ENCODE results near the gene GNB1L.

The GNB1L gene, protein sequence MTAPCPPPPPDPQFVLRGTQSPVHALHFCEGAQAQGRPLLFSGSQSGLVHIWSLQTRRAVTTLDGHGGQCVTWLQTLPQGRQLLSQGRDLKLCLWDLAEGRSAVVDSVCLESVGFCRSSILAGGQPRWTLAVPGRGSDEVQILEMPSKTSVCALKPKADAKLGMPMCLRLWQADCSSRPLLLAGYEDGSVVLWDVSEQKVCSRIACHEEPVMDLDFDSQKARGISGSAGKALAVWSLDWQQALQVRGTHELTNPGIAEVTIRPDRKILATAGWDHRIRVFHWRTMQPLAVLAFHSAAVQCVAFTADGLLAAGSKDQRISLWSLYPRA

DNA sequence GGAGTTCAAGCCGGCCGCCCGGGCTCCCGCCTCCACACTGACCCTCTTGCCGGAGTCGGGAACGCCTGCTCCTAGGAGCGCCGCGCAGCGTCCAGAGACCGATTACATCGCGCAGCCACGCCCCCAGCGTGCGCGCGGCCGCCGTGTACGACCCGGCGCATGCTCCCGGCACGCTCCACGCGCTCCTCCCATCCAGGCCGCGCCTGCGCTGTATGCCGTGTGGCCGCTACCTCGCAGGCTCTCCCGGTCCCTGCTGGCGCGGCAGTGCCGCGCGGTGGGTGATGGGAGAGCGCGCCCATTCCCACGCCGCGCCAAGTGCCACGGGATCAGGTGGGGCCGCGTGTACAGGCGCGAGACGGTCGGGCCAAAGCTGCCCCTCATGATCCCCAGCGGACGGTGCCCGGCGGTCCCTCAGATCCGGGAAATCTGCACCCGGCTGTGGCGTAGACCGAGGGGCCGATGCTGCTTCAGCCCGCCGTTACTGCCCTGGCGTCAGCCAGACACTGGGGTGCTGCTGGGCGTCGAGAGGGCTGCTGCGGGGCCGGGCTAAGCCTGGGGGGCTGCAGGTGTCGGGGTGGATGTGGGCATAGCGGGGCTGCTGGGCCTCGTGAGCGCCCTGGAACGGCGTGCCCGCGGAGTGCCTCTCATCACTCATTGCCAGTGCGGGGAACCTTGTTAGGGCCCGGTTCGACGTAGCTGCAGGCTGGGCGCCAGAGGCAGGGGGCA, at the start of gene GNB1L, which contains the start of gene RTL10:
Gene GNB1L, minus strand, starts transcription at position 97 of the 726 bp plus-strand sequence. CDS start 33,519 bp downstream, outside the sequence.
Gene RTL10, minus strand, starts transcription at position 97 of the 726 bp plus-strand sequence. CDS start 2,613 bp downstream, outside the sequence.
- peak; percentile 67 for DNase-seq (ENCODE audit: low read depth)

- DNase-seq (ENCODE audit: low read depth): no peak
These were observed 49.6 kb upstream of the GNB1L start for GRCh38 chr22:19904174-19904856.

DNA sequence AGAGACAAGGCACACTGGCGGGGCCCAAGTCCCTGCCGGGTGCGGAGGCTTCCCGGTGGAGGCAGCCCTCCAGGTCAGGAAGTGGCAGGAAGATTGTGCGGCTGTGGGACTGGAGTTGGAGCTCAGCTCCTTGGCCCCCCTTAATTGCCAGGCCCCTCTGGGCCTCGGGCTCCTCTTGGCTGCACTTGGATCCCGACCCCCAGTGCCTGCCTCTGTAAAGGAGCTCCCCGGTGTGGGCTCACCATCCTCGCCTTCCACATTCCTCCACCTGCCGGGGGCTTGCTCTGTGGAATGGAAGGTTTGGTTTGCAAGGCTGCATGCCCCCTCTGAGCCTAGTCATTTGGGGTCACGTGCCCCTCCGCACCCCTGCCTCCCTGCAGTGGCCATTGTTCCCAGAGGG, 48.8 kb upstream of the GNB1L start:
- DNase-seq (ENCODE audit: low read depth): no peak

DNA sequence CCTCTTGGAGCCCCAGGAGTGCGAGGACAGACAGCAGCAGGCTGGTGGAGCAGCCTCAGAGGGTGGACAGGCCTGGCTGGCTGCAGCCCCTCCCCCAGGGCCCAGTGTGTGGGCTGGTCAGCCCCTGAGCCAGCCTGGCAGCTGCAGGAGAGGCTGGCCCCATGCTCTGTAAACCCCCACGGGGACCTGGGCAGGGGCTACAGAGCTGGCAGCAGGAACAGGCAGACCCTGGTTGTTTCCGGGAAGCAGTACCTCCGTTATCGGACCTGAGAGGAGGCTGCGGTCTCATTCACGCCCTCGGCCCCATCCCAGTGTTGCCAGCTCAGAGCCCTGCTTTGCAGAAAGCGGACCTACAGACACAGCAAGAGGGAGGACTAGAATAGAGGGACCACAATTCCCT, 48.4 kb upstream of the GNB1L start:
- DNase-seq (ENCODE audit: low read depth): no peak

DNA sequence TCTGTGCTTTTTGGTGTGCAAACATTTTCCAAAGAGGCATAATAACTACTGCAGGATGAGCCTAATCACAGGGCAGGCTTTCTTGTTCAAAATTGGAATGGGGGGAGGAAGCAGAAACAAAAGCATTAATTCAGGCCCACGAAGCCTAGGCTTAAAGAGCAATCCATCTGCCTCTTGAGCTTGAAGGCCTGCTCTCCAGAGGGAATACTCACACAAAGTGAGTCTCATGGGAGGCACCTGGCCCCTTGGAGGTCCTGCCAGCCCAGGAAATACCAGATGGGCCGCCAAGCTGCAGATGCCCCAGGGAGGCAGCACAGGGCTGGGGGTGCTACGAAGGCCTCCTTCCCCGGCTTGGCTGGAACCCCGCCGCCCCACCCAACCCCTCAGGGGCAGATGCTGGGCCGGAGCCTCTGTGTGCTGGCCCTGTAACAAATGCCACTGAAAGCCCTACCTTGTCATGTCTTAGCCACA, 47.6 kb upstream of the GNB1L start:
- DNase-seq (ENCODE audit: low read depth): no peak

DNA sequence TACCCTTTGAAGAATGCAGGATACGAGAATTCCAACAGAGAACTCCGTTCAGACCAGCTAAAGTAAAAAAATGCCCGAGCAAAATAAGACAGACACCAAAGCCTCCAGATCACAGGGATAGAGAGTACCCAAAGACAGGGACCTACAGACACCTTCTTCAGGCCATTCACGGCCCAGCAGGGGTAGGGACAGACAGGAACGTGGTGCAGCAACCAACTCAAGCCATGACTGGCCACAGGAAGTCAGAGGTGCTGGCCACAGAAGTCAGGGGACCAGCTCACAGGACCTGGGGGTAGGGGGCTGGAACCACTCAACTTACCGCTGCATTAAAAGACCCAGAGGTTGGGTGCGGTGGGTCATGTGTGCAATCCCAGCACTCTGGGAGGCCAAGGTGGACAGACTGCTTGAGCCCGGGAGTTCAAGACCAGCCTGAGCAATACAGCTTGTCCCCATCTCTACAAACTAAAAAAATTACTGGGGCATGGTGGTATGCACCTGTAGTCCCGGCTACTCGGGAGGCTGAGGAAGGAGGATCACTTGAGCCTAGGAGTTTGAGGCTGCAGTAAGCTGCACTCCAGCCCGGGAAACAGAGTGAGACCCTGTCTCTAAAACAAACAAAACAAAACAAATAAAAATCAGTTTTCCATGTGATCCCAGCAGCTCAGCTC, 47.0 kb upstream of the GNB1L start:
- no peak for DNase-seq (ENCODE audit: low read depth)

DNA sequence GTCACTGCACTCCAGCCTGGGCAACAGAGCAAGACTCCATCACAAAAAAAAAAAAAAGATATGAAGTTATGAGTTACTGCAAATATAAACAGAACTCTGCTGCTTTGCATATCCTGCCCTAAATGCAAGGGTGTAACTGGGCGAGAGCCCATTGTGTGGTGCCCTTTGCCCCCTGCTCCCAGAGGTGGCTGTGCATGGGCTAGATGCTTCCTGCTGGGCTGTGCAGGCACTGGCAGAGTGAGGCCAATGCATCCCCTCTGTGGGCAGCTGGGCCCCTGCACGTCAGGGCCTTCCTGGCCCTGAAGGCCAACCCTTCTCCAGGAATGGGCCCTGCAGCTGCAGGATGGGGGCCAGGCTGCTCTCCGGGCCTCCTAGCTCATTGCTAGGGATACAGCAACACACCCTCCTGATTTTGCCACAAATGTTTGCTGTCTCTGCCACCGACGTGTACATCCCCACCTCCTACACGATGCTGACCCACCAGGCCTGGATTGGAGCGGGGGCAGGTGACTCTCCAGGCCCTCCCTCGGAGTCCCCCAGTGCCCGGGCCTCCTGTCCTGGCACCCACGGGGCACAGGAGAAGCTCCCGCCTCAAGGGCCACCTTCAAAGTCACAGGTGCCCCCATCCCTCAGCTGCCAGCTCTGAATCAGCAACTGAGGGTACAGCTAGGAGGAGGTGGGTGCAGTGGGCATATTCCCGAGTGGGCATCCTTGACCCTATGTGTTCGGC, 46.2 kb upstream of the GNB1L start:
- DNase-seq (ENCODE audit: low read depth): no peak

DNA sequence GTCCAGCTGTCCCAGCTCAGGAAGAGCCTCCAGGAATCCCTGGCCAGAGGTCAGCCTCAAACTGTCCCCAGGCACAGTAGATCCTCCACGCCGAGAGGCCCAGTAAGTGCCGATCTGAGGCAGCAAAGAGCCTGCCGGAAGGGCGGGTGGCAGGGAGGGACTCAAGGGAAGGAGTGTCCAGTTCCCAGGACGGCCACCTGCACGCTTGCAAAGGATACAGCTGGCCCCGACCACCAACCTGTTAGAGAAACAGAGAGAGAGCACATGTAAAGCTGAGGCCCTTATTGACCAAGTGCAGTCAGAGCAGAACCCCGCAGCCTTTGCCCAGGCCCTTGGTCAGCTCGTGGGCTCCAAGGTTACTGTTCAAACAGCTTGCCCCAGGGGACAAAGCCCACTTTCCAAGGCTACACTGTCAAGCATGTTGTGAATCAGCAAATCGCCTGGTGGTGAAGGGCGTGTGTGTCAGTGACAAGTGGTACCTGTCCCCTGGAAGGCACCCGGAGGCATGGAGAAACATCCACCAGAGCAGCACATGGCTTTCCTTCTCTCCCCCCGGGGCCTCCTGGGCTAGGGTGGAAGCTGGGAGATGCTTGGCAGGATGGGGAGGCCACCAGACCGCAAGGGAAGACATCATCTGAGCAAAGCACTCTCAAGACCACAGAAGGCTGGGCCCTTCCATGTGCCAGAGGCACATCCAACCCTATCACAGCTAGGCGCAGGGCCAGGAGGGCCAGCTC, 44.3 kb upstream of the GNB1L start:
- DNase-seq (ENCODE audit: low read depth): no peak

DNA sequence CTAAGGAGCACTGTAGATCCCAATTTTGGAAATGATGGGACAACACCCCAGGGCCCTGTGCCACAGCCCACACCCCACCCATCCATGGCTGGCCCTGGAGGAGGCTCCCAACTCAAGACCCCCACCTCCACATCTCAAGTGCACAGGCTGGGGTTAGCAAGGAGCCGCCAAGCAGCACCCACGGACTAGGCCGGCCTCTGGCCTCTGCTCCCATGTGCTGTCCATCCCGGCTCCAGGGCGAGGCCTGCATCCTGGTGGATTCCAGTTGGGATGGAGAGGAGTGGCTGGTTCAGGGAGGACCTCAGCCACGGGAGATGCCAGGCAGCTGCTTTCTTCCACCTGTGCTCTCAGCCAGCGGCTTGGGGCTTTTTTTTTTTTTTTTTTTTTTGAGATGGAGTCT, 43.5 kb upstream of the GNB1L start:
- no peak for DNase-seq (ENCODE audit: low read depth)

DNA sequence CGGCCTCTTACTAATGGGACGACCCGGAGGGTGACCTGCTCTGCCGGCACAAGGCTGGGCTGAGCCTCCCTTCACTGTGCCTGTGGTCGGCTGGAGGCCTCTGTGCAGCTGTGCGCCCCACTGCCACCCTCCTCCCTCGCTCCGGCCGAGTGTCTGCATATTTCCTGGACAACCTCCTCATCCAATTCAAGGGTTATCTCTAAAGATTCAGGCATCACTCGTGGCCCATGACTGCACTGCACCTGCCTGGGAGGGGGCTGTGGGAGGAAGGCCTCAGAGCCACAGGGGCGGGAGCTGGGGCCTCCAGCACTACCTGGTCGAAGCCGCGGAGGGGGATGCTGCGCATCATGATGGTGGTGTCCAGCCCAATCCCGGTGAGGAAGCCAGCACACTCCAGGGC, 43.1 kb upstream of the GNB1L start:
- no peak for DNase-seq (ENCODE audit: low read depth)

DNA sequence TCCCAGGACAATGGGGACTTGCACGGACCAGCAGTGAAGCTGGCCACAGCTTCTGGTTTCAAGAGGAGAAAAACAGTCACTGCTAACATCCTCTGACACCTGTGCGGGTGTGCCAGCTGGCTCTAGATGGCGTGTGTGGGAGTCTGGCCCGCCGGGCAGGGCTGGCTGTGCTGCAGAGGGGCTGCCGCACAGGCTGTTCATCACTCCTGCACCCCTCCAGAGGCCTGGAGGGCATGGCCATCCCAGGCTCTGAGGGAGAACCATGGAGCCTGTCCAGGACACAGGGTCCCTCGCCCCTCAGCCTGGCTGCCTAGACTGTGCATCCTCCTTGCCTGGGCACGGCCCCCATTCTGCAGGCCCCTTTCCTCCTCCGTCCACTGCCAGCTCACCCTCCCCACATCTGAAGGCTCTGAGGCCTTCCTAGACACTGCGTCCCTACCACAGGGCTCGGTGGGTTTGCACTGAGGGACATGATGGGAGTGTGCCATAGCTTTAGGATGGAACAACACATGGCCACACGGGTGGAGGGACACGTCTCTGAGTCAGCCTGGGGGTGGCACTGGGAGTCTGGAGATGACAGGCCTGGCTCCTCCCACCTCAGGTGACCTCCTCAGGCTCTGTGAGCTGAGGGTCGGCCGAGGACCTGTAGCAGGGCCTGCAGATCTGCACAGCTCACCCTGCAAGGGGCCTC, 42.1 kb upstream of the GNB1L start:
- no peak for DNase-seq (ENCODE audit: low read depth)

DNA sequence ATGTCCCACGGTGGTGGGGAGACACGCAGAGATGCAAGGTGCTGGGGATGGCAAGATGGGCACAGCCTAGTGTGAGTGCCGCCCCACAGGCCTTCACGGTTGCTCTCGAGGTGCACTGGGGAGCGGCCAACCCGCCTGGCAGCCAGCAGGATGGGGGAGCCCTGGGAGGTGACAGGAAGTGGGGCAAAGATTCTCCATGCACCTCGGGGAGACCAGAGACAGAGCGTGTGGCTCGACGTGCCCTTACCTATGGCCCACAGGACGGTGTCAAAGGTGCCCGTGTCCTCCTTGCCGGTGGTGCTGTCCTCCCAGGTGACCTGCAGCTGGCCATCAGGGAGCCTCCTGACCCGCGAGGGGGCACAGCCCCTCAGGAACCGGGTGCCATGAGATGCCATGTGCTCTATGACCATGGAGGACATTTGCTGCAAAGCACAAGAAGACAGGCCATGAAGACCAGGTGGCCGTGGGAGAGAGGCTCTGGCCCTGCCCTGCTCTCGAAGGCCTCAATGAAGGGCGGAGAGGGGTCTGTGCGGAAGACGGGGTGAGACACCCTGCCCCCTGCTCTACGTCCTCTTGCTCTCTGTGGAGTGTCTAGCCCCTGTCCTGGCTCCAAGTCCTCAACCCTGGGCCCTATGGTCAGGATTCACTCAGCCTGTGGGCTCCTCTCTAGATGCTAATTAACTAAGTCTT, 40.6 kb upstream of the GNB1L start:
- no peak for DNase-seq (ENCODE audit: low read depth)

DNA sequence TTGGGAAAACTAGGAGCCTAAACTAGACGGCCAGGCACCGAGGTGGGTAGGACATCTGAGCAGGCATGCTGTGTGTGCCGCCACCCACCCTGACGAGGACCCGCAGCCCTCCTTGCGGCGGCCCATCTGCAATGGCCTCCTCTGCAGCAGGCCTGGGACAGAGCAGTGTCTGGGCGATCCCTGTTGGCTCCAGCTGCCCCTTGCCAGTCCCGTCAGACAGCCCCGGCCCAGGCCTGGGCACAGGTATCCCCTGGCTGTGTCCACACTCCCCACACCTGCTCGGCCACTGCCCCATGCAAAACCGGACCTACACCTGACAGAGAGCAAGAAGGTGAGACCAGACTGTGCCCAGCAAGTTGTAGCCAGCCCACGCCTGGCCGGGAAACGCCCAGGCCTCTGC, 38.7 kb upstream of the GNB1L start:
- no peak for DNase-seq (ENCODE audit: low read depth)

DNA sequence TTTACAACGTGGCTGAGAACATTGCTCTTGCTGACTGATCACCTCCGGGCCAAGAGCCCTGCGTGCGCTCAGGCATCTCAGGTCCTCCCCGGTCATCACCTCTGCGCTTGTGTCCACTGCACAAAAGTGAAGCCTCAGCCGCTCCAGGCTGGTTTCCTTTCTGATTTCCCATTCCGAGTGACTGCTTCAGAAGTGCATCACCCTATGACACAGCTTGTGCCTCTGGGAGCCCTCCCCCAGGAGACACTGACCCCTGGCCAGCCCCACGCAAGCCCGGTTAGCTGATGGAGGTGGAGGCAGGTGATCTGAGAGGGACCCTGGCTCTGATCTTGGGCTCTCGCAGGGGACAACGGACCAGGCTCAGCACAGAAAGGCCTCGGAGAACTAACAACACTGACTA, 38.3 kb upstream of the GNB1L start:
- DNase-seq (ENCODE audit: low read depth): no peak

DNA sequence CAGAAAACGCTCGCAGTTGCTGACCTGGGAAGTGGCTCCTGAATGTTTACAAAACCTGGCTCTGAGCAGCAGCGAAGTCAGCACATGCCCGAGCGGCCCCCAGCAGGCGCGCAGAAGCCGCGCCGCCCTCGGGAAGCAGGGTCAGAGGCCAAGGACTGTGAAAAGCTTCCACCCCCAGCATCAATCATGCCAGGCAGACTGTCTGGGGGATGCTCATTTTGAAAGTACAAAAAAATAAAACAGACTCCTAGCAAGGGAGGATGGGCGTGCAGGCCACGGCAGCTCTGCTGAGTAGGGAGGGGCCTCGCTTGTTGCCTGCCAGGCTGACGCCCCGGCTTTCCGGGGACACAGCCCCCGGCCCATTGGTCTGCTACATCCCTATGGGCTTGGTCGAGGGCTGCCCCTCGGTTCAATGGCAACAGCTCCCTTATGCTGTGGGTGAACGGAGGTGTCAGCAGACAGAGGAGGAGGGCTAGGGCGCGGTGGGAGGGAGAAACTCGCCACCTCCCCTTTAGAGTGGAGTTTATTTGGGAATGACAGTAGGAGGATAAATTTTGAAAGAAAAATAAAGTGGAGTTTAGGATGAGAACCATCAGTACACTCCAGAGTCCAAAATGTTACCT, 37.7 kb upstream of the GNB1L start:
- no peak for DNase-seq (ENCODE audit: low read depth)

GRCh38 chr22:19891317-19892256, 36.9 kb upstream of the GNB1L start:
- no peak for DNase-seq (ENCODE audit: low read depth)

- DNase-seq (ENCODE audit: low read depth): no peak
These were observed 36.0 kb upstream of the GNB1L start for GRCh38 chr22:19890502-19891316.

Data from GM04503 (cell line).